ENCODE data around the gene ELOA. TPM values are rescaled to one million over a fixed set of nuclear protein-coding genes. Genes with fewer than 3 reads are reported as not detected.

ELOA gene
- total and polyA plus RNA-seq, 2 donors (not counting 1 experiment from before 2014, with no cell fraction given) = 12.9 to 56.6 TPM

- H3K4me1 Mint-ChIP-seq = peaks cover 21% of the 10 kb centered on the region
- peak overlapping the region; percentile 58 to 88 (median 76) for H3K4me3 ChIP-seq (ENCODE audit: control extremely low read depth in 1 of 5, extremely low read depth in 1 of 5, insufficient read depth in 1 of 5, low read depth in 2 of 5, low read length in 4 of 5)
- H3K27me3 Mint-ChIP-seq = no peaks in the 10 kb centered on the region
- WGBS (ENCODE audit: insufficient coverage) = 2% methylated on average over 14 of the region's 15 CpGs
- DNase-seq (peak; percentile 50), ATAC-seq (ENCODE audit: low read depth) (peak; percentile 13)
- no peaks in the 10 kb centered on the region for H3K9me3 Mint-ChIP-seq (ENCODE audit: insufficient read depth)
- H3K27ac Mint-ChIP-seq = peak overlapping the region; percentile 97
- CTCF ChIA-PET = interaction anchor here (0.8 to 2.9 kb wide), 4 partner anchors 14 to 125 kb away, joined by 3 to 10 read pairs (median 4); partner anchors contain the start of gene PITHD1
- H4K20me1 ChIP-seq (ENCODE audit: control insufficient read depth, insufficient read depth, low read length, poor library complexity, severe bottlenecking) = no peaks in the 10 kb centered on the region
- peak overlapping the region; percentile 95 for H2AFZ ChIP-seq (ENCODE audit: insufficient read depth, low read depth, low read length, poor library complexity, severe bottlenecking)
- peak overlapping the region; percentile 83 for H3K4me2 ChIP-seq (replicated peaks; ENCODE audit: low read depth, low read length, poor library complexity, severe bottlenecking)
- intact Hi-C loops (cut with micrococcal nuclease) = loop anchor here (1.0 kb wide), 2 partner anchors 9 to 13 kb away; partner anchors contain the start of genes GALE and PITHD1
- H3K4me1 ChIP-seq (ENCODE audit: control insufficient read depth in 2 of 2, insufficient read depth in 2 of 2, low read length in 2 of 2) = peaks cover 11 to 21% of the 10 kb centered on the region in 2 donors
- POLR2A ChIA-PET = interaction anchor here (0.6 to 1.9 kb wide), 6 partner anchors 9 to 236 kb away, joined by 3 to 9 read pairs (median 6); partner anchors contain the start of genes CNR2, GALE and PITHD1
- peaks cover 0 to 33% of the 10 kb centered on the region in 2 experiments for H3K36me3 ChIP-seq (replicated peaks in 1 of 2; ENCODE audit: control extremely low read depth in 1 of 2, control insufficient read depth in 1 of 2, extremely low read depth in 1 of 2, insufficient read depth in 2 of 2, low read length in 1 of 2)
- no peak for TF ChIP-seq EZH2 (IDR thresholded peaks at IDR 0.05; ENCODE audit: borderline replicate concordance, insufficient read depth, low read depth, low read length, poor library complexity, severe bottlenecking)
- TF ChIP-seq, protein P1, sequence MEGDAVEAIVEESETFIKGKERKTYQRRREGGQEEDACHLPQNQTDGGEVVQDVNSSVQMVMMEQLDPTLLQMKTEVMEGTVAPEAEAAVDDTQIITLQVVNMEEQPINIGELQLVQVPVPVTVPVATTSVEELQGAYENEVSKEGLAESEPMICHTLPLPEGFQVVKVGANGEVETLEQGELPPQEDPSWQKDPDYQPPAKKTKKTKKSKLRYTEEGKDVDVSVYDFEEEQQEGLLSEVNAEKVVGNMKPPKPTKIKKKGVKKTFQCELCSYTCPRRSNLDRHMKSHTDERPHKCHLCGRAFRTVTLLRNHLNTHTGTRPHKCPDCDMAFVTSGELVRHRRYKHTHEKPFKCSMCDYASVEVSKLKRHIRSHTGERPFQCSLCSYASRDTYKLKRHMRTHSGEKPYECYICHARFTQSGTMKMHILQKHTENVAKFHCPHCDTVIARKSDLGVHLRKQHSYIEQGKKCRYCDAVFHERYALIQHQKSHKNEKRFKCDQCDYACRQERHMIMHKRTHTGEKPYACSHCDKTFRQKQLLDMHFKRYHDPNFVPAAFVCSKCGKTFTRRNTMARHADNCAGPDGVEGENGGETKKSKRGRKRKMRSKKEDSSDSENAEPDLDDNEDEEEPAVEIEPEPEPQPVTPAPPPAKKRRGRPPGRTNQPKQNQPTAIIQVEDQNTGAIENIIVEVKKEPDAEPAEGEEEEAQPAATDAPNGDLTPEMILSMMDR (IDR thresholded peaks at IDR 0.05) = no peak
- H3K27me3 ChIP-seq (replicated peaks in 1 of 4; ENCODE audit: control extremely low read depth in 1 of 4, control insufficient read depth in 3 of 4, insufficient read depth in 4 of 4, low read length in 3 of 4) = no peaks in the 10 kb centered on the region
- H3K9ac ChIP-seq (ENCODE audit: low read length) = peak overlapping the region; percentile 80
- no peaks in the 10 kb centered on the region for H3K9me3 ChIP-seq (ENCODE audit: control extremely low read depth in 1 of 3, control insufficient read depth in 2 of 3, insufficient read depth in 1 of 3, low read length in 2 of 3)
- peak overlapping the region; percentile 98 for H3K4me3 Mint-ChIP-seq
- peaks cover 19% of the 10 kb centered on the region for H3K79me2 ChIP-seq (ENCODE audit: control insufficient read depth, insufficient read depth, low read length)
- peak overlapping the region; percentile 69 to 81 for H3K27ac ChIP-seq (ENCODE audit: low read length in 2 of 2)
These were observed 48.3 kb downstream of the ELOA start for GRCh38 chr1:23791516-23792047.
